Nephron (organoid): Measurements from ENCODE around the gene PRTG.

Source experiments
- H3K27ac Mint-ChIP-seq, 3 experiments: 2 replicates each; pipeline ENCODE4 v1.8.0; 2020; ENCODE audit warnings: mixed read lengths in 3 of 3, mild to moderate bottlenecking in 2 of 3, moderate library complexity in 1 of 3
- H3K27me3 Mint-ChIP-seq: 2 replicates; pipeline ENCODE4 v1.8.0; 2021; ENCODE audit warnings: low read depth, mild to moderate bottlenecking, moderate library complexity, mixed read lengths
- H3K36me3 Mint-ChIP-seq: 2 replicates; pipeline ENCODE4 v1.8.0; 2020; ENCODE audit warnings: low read depth, mixed read lengths
- H3K4me1 Mint-ChIP-seq: 2 replicates; pipeline ENCODE4 v1.8.0; 2020; ENCODE audit warnings: mixed read lengths
- H3K4me3 Mint-ChIP-seq, 3 experiments: 2 replicates each; pipeline ENCODE4 v1.8.0; 2020; ENCODE audit warnings: mild to moderate bottlenecking in 3 of 3, mixed read lengths in 3 of 3, moderate library complexity in 2 of 3
- H3K9me3 Mint-ChIP-seq: 2 replicates; pipeline ENCODE4 v1.8.0; 2020; ENCODE audit warnings: mixed read lengths
- CTCF ChIP-seq, 3 experiments: fragments of 200-600 bp; sonication (generic); IDR thresholded peaks; one replicate each; pipeline ENCODE4 v1.5.0; 2021; ENCODE audit warnings: antibody characterized with exemption in 3 of 3; ENCODE audit not compliant: unreplicated experiment in 3 of 3

PRTG gene

GRCh38 chr15:55750706-55751105 is 7.8 kb upstream of the PRTG start:
- TF ChIP-seq CTCF (IDR thresholded peaks at IDR 0.05; ENCODE audit: unreplicated experiment in 3 of 3), result no peak
- no peak overlapping the region for H3K27ac Mint-ChIP-seq
- H3K4me1 Mint-ChIP-seq, result no peaks in the 10 kb centered on the region
- H3K27me3 Mint-ChIP-seq, result peaks cover 7% of the 10 kb centered on the region
- H3K9me3 Mint-ChIP-seq, result no peaks in the 10 kb centered on the region
- H3K4me3 Mint-ChIP-seq, result no peak overlapping the region
- H3K36me3 Mint-ChIP-seq, result no peaks in the 10 kb centered on the region

GRCh38 chr15:55743729-55744655 is 1.0 kb upstream of the PRTG start:
- H3K4me3 Mint-ChIP-seq, result peak overlapping the region; percentile 82 to 87 (median 87)
- H3K27me3 Mint-ChIP-seq, result no peaks in the 10 kb centered on the region
- H3K36me3 Mint-ChIP-seq, result no peaks in the 10 kb centered on the region
- H3K27ac Mint-ChIP-seq, result peak overlapping the region; percentile 85 to 93 (median 87)
- peaks cover 6% of the 10 kb centered on the region for H3K4me1 Mint-ChIP-seq
- no peaks in the 10 kb centered on the region for H3K9me3 Mint-ChIP-seq
- TF ChIP-seq CTCF (IDR thresholded peaks at IDR 0.05; ENCODE audit: unreplicated experiment in 3 of 3), result no peak

GRCh38 chr15:55742498-55742926 is 440 bp downstream of the PRTG start:
- no peaks in the 10 kb centered on the region for H3K36me3 Mint-ChIP-seq
- H3K27me3 Mint-ChIP-seq, result no peaks in the 10 kb centered on the region
- H3K27ac Mint-ChIP-seq, result peak overlapping the region in 1 of 3 experiments; percentile 93
- peak overlapping the region; percentile 86 to 94 (median 92) for H3K4me3 Mint-ChIP-seq
- peaks cover 10% of the 10 kb centered on the region for H3K4me1 Mint-ChIP-seq
- no peaks in the 10 kb centered on the region for H3K9me3 Mint-ChIP-seq
- TF ChIP-seq CTCF (IDR thresholded peaks at IDR 0.05; ENCODE audit: unreplicated experiment in 3 of 3), result peak in 1 of 3 experiments; percentile 12

- H3K27me3 Mint-ChIP-seq, result no peaks in the 10 kb centered on the region
- no peak for TF ChIP-seq CTCF (IDR thresholded peaks at IDR 0.05; ENCODE audit: unreplicated experiment in 3 of 3)
- H3K36me3 Mint-ChIP-seq, result no peaks in the 10 kb centered on the region
- no peaks in the 10 kb centered on the region for H3K9me3 Mint-ChIP-seq
- H3K4me1 Mint-ChIP-seq, result peaks cover 10% of the 10 kb centered on the region
- H3K27ac Mint-ChIP-seq, result no peak overlapping the region
- no peak overlapping the region for H3K4me3 Mint-ChIP-seq
Observed at GRCh38 chr15:55741833-55742497, 987 bp downstream of the PRTG start.

GRCh38 chr15:55740981-55741832 is 1.7 kb downstream of the PRTG start:
- no peak overlapping the region for H3K4me3 Mint-ChIP-seq
- H3K27ac Mint-ChIP-seq, result no peak overlapping the region
- no peaks in the 10 kb centered on the region for H3K27me3 Mint-ChIP-seq
- no peaks in the 10 kb centered on the region for H3K9me3 Mint-ChIP-seq
- H3K36me3 Mint-ChIP-seq, result no peaks in the 10 kb centered on the region
- peaks cover 14% of the 10 kb centered on the region for H3K4me1 Mint-ChIP-seq
- no peak for TF ChIP-seq CTCF (IDR thresholded peaks at IDR 0.05; ENCODE audit: unreplicated experiment in 3 of 3)
